GM12874 (cell line): ENCODE results near the gene PXN.
A peak's percentile ranks its signal among the peaks of the same experiment; 100 is the strongest.

Experiments used
- CTCF ChIP-seq: IDR thresholded peaks from 2 replicates; pipeline ENCODE4 v1.5.1; 2011; ENCODE audit warnings: low read depth, mild to moderate bottlenecking, control low read depth, low read length, moderate library complexity; ENCODE audit not compliant: insufficient read depth

The PXN gene

GRCh38 chr12:120239776-120240494 lies 25.6 kb downstream of the PXN start:
- TF ChIP-seq CTCF: no peak

GRCh38 chr12:120238839-120239445 lies 26.6 kb downstream of the PXN start:
- no peak for TF ChIP-seq CTCF

- TF ChIP-seq CTCF: no peak
Measured at GRCh38 chr12:120238217-120238616, 27.3 kb downstream of the PXN start.

GRCh38 chr12:120237360-120238171 lies 28.0 kb downstream of the PXN start:
- TF ChIP-seq CTCF: no peak

GRCh38 chr12:120235369-120236323 lies 29.9 kb downstream of the PXN start:
- TF ChIP-seq CTCF: peak; percentile 24; the same call in 1 of the 2 replicates

- no peak for TF ChIP-seq CTCF
Measured at GRCh38 chr12:120234643-120235368, 30.7 kb downstream of the PXN start.
